GM12873 (cell line): ENCODE results near the gene RAPGEF3.

ENCODE experiments used
- CTCF ChIP-seq: IDR thresholded peaks from 2 replicates; pipeline ENCODE4 v1.5.1; 2012; ENCODE audit warnings: low read depth, mild to moderate bottlenecking, moderate library complexity, low read length, control low read depth; ENCODE audit not compliant: insufficient read depth; ENCODE audit errors: missing control alignments

The RAPGEF3 gene

GRCh38 chr12:47758834-47759690 is at the start of gene RAPGEF3:
Gene RAPGEF3, minus strand, starts transcription at chr12:47758880. Its CDS starts 324 bp downstream, at chr12:47758556.
- TF ChIP-seq CTCF, result peak; percentile 62

GRCh38 chr12:47808050-47808449 is 49.4 kb upstream of the RAPGEF3 start:
- peak; percentile 5 for TF ChIP-seq CTCF

- TF ChIP-seq CTCF, result no peak
Observed at GRCh38 chr12:47807338-47807737, 48.7 kb upstream of the RAPGEF3 start.

- TF ChIP-seq CTCF, result no peak
Observed at GRCh38 chr12:47805417-47805816, 46.7 kb upstream of the RAPGEF3 start.

- TF ChIP-seq CTCF, result no peak
Observed at GRCh38 chr12:47804171-47804570, 45.5 kb upstream of the RAPGEF3 start.

- TF ChIP-seq CTCF, result no peak
Observed at GRCh38 chr12:47803191-47803875, 44.7 kb upstream of the RAPGEF3 start.

GRCh38 chr12:47802312-47802711 is 43.6 kb upstream of the RAPGEF3 start:
- peak; percentile 58 for TF ChIP-seq CTCF
